ENCODE data around the gene CCDC85C. TPM values are rescaled to one million over a fixed set of nuclear protein-coding genes. Genes with fewer than 3 reads are reported as not detected.

CCDC85C gene
- total RNA-seq, 5 donors from 2014 or later (not counting 1 experiment from before 2014, with no cell fraction given): 6.6 to 12.0 (median 9.1) TPM

GRCh38 chr14:99637624-99638023 is 33.6 kb upstream of the CCDC85C start:
- no peaks in the 10 kb centered on the region for H3K36me3 ChIP-seq (ENCODE audit: control insufficient read depth in 2 of 2, extremely low read depth in 1 of 2, insufficient read depth in 1 of 2, low read length in 1 of 2)
- H3K4me1 ChIP-seq (ENCODE audit: control insufficient read depth in 1 of 2, extremely low read depth in 1 of 2, insufficient read depth in 2 of 2, low read length in 2 of 2): no peaks in the 10 kb centered on the region
- Mint-ChIP-seq H3K4me1 (no peaks in the 10 kb centered on the region), H3K27me3 (peaks cover 0 to 8% of the 10 kb centered on the region in 2 donors), H3K36me3 (no peaks in the 10 kb centered on the region), H3K4me3 (no peak overlapping the region), H3K9me3 (no peaks in the 10 kb centered on the region), H3K27ac (no peak overlapping the region)
- ATAC-seq (replicated peaks in 1 of 4) (no peak), DNase-seq (no peak)
- H3K9me3 ChIP-seq: no peaks in the 10 kb centered on the region
- peaks cover 0 to 15% of the 10 kb centered on the region in 2 experiments for H3K27me3 ChIP-seq (replicated peaks in 1 of 2; ENCODE audit: control insufficient read depth in 2 of 2, extremely low read depth in 1 of 2, insufficient read depth in 2 of 2, low read length in 1 of 2)
- no peak overlapping the region for H3K4me3 ChIP-seq (ENCODE audit: control insufficient read depth in 1 of 2, extremely low read depth in 1 of 2, low read length in 1 of 2)
- no peak overlapping the region for H3K27ac ChIP-seq (ENCODE audit: low read length)
- WGBS (ENCODE audit: insufficient coverage): 96% methylated on average over 4 of the region's 7 CpGs
- ChIA-PET POLR2A (no interaction called here), CTCF (interaction anchor here in 1 of 2 donors (0.7 kb wide), 1 partner anchor 627 kb away, joined by 3 read pairs; no protein-coding TSS in a partner anchor)

GRCh38 chr14:99636487-99636886 is 32.5 kb upstream of the CCDC85C start:
- H3K36me3 Mint-ChIP-seq: no peaks in the 10 kb centered on the region

DNA sequence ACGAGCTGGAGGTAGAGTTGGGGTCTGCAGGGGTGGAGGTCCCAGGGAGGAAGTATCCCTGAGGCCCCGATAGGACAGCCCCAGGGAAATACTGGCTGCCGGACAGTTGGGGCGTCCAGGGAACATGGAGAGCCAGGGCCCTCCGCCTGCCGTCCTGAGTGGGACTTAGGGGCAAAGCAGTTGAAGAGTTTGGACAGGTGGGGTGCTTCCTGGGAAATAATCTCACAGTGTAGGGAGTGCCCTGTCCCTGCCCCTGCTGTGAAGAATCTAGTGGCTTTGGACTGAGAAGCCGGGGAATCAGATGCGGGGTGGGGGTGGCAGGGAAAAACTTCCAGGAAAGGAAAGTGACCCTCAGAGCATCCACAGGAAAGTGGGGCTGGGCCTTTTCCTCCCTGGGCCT is 31.1 kb upstream of the CCDC85C start:
- Mint-ChIP-seq H3K36me3 (no peaks in the 10 kb centered on the region), H3K27ac (no peak overlapping the region), H3K9me3 (no peaks in the 10 kb centered on the region), H3K4me1 (no peaks in the 10 kb centered on the region), H3K4me3 (no peak overlapping the region), H3K27me3 (peaks cover 0 to 8% of the 10 kb centered on the region in 2 donors)
- Histone ChIP-seq H3K4me3 (ENCODE audit: control insufficient read depth in 1 of 2, extremely low read depth in 1 of 2, low read length in 1 of 2) (no peak overlapping the region), H3K27ac (ENCODE audit: low read length) (no peak overlapping the region), H3K36me3 (ENCODE audit: control insufficient read depth in 2 of 2, extremely low read depth in 1 of 2, insufficient read depth in 1 of 2, low read length in 1 of 2) (no peaks in the 10 kb centered on the region), H3K9me3 (no peaks in the 10 kb centered on the region), H3K4me1 (ENCODE audit: control insufficient read depth in 1 of 2, extremely low read depth in 1 of 2, insufficient read depth in 2 of 2, low read length in 2 of 2) (no peaks in the 10 kb centered on the region), H3K27me3 (replicated peaks in 1 of 2; ENCODE audit: control insufficient read depth in 2 of 2, extremely low read depth in 1 of 2, insufficient read depth in 2 of 2, low read length in 1 of 2) (peaks cover 0 to 20% of the 10 kb centered on the region in 2 experiments)
- WGBS (ENCODE audit: insufficient coverage): 98% methylated on average over 6 of the region's 8 CpGs
- DNase-seq (no peak), ATAC-seq (replicated peaks in 1 of 4) (no peak)
- ChIA-PET POLR2A (no interaction called here), CTCF (interaction anchor here in 1 of 2 donors (0.5 kb wide), 1 partner anchor 248 kb away, joined by 5 read pairs; no protein-coding TSS in a partner anchor)

More at GRCh38 chr14:99636487-99636886, 32.5 kb upstream of the CCDC85C start:
- no peaks in the 10 kb centered on the region for H3K9me3 Mint-ChIP-seq
- Histone ChIP-seq H3K4me1 (ENCODE audit: control insufficient read depth in 1 of 2, extremely low read depth in 1 of 2, insufficient read depth in 2 of 2, low read length in 2 of 2) (no peaks in the 10 kb centered on the region), H3K27ac (ENCODE audit: low read length) (no peak overlapping the region), H3K4me3 (ENCODE audit: control insufficient read depth in 1 of 2, extremely low read depth in 1 of 2, low read length in 1 of 2) (no peak overlapping the region), H3K27me3 (replicated peaks in 1 of 2; ENCODE audit: control insufficient read depth in 2 of 2, extremely low read depth in 1 of 2, insufficient read depth in 2 of 2, low read length in 1 of 2) (peaks cover 0 to 20% of the 10 kb centered on the region in 2 experiments), H3K9me3 (no peaks in the 10 kb centered on the region), H3K36me3 (ENCODE audit: control insufficient read depth in 2 of 2, extremely low read depth in 1 of 2, insufficient read depth in 1 of 2, low read length in 1 of 2) (no peaks in the 10 kb centered on the region)
- H3K27ac Mint-ChIP-seq: no peak overlapping the region
- CTCF ChIA-PET: interaction anchor here in 1 of 2 donors (0.7 kb wide), 1 partner anchor 89 kb away, joined by 3 read pairs; no protein-coding TSS in a partner anchor
- WGBS (ENCODE audit: insufficient coverage): 78% methylated on average over 1 of the region's 5 CpGs
- POLR2A ChIA-PET: no interaction called here
- DNase-seq: no peak
- peaks cover 0 to 8% of the 10 kb centered on the region in 2 donors for H3K27me3 Mint-ChIP-seq
- H3K4me1 Mint-ChIP-seq: no peaks in the 10 kb centered on the region
- no peak overlapping the region for H3K4me3 Mint-ChIP-seq
- no peak for ATAC-seq (replicated peaks in 1 of 4)

DNA sequence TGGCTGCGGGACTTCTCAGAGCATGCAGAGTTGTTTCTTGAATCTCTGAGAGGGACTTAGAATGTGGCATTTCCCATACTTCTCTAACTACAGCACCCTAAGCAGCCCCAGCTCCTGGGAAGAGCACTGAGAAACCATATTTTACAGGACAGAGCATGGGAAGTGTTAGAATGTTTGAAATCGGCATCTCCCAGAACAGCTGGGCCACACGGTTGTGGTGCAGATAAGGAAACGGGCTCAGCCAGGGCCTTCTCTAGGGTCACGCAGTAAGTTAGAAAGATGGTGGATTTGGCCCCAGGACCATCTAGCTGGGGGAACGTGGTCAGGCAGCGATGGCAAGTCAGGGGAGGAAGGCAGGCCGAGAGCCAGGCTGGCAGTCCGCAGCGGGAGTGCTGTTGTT is 30.4 kb upstream of the CCDC85C start:
- no peak overlapping the region for H3K4me3 Mint-ChIP-seq
- H3K27me3 Mint-ChIP-seq: peaks cover 0 to 8% of the 10 kb centered on the region in 2 donors
- ChIA-PET CTCF (no interaction called here), POLR2A (no interaction called here)
- Histone ChIP-seq H3K4me3 (ENCODE audit: control insufficient read depth in 1 of 2, extremely low read depth in 1 of 2, low read length in 1 of 2) (no peak overlapping the region), H3K27ac (ENCODE audit: low read length) (no peak overlapping the region), H3K9me3 (no peaks in the 10 kb centered on the region), H3K27me3 (replicated peaks in 1 of 2; ENCODE audit: control insufficient read depth in 2 of 2, extremely low read depth in 1 of 2, insufficient read depth in 2 of 2, low read length in 1 of 2) (peaks cover 0 to 23% of the 10 kb centered on the region in 2 experiments), H3K4me1 (ENCODE audit: control insufficient read depth in 1 of 2, extremely low read depth in 1 of 2, insufficient read depth in 2 of 2, low read length in 2 of 2) (no peaks in the 10 kb centered on the region), H3K36me3 (ENCODE audit: control insufficient read depth in 2 of 2, extremely low read depth in 1 of 2, insufficient read depth in 1 of 2, low read length in 1 of 2) (no peaks in the 10 kb centered on the region)
- no peak overlapping the region for H3K27ac Mint-ChIP-seq
- no peak for DNase-seq
- H3K4me1 Mint-ChIP-seq: no peaks in the 10 kb centered on the region
- WGBS (ENCODE audit: insufficient coverage): 78% methylated on average over 5 of the region's 10 CpGs
- no peak for ATAC-seq (replicated peaks in 1 of 4)
- H3K9me3 Mint-ChIP-seq: no peaks in the 10 kb centered on the region
- H3K36me3 Mint-ChIP-seq: no peaks in the 10 kb centered on the region

GRCh38 chr14:99633918-99634317 is 29.9 kb upstream of the CCDC85C start:
- CTCF ChIA-PET: no interaction called here
- DNase-seq (no peak), ATAC-seq (replicated peaks in 1 of 4) (no peak)
- WGBS (ENCODE audit: insufficient coverage): 79% methylated on average over 9 of the region's 10 CpGs
- Mint-ChIP-seq H3K27me3 (peaks cover 0 to 9% of the 10 kb centered on the region in 2 donors), H3K4me3 (no peak overlapping the region), H3K9me3 (no peaks in the 10 kb centered on the region), H3K36me3 (no peaks in the 10 kb centered on the region), H3K4me1 (peaks cover 2 to 3% (median 2%) of the 10 kb centered on the region in 3 donors), H3K27ac (no peak overlapping the region)
- Histone ChIP-seq H3K27ac (ENCODE audit: low read length) (no peak overlapping the region), H3K4me1 (ENCODE audit: control insufficient read depth in 1 of 2, extremely low read depth in 1 of 2, insufficient read depth in 2 of 2, low read length in 2 of 2) (peaks cover 0 to 2% of the 10 kb centered on the region in 2 experiments), H3K27me3 (replicated peaks in 1 of 2; ENCODE audit: control insufficient read depth in 2 of 2, extremely low read depth in 1 of 2, insufficient read depth in 2 of 2, low read length in 1 of 2) (peaks cover 0 to 26% of the 10 kb centered on the region in 2 experiments), H3K9me3 (no peaks in the 10 kb centered on the region), H3K36me3 (ENCODE audit: control insufficient read depth in 2 of 2, extremely low read depth in 1 of 2, insufficient read depth in 1 of 2, low read length in 1 of 2) (no peaks in the 10 kb centered on the region), H3K4me3 (ENCODE audit: control insufficient read depth in 1 of 2, extremely low read depth in 1 of 2, low read length in 1 of 2) (no peak overlapping the region)
- POLR2A ChIA-PET: interaction anchor here in 1 of 2 donors (0.7 kb wide), 1 partner anchor 49 kb away, joined by 3 read pairs; no protein-coding TSS in a partner anchor

GRCh38 chr14:99633141-99633540 is 29.1 kb upstream of the CCDC85C start:
- Mint-ChIP-seq H3K27me3 (peaks cover 0 to 13% of the 10 kb centered on the region in 2 donors), H3K4me1 (peaks cover 2 to 6% (median 4%) of the 10 kb centered on the region in 3 donors), H3K27ac (no peak overlapping the region), H3K9me3 (no peaks in the 10 kb centered on the region), H3K36me3 (no peaks in the 10 kb centered on the region), H3K4me3 (no peak overlapping the region)
- WGBS (ENCODE audit: insufficient coverage): 64% methylated on average over 3 of the region's 3 CpGs
- H3K27me3 ChIP-seq (replicated peaks in 1 of 2; ENCODE audit: control insufficient read depth in 2 of 2, extremely low read depth in 1 of 2, insufficient read depth in 2 of 2, low read length in 1 of 2): peaks cover 0 to 29% of the 10 kb centered on the region in 2 experiments
- H3K9me3 ChIP-seq: no peaks in the 10 kb centered on the region
- ATAC-seq (replicated peaks in 1 of 4) (no peak), DNase-seq (no peak)
- H3K4me3 ChIP-seq (ENCODE audit: control insufficient read depth in 1 of 2, extremely low read depth in 1 of 2, low read length in 1 of 2): no peak overlapping the region
- H3K4me1 ChIP-seq (ENCODE audit: control insufficient read depth in 1 of 2, extremely low read depth in 1 of 2, insufficient read depth in 2 of 2, low read length in 2 of 2): peaks cover 0 to 7% of the 10 kb centered on the region in 2 experiments
- H3K27ac ChIP-seq (ENCODE audit: low read length): no peak overlapping the region
- no peaks in the 10 kb centered on the region for H3K36me3 ChIP-seq (ENCODE audit: control insufficient read depth in 2 of 2, extremely low read depth in 1 of 2, insufficient read depth in 1 of 2, low read length in 1 of 2)
- ChIA-PET CTCF (interaction anchor here in 1 of 2 donors (0.7 kb wide), 1 partner anchor 25 kb away, joined by 3 read pairs; no protein-coding TSS in a partner anchor), POLR2A (no interaction called here)
